NCI-H510A (cell line): ENCODE data around the gene RTRAF.

ENCODE experiments used
- DNase-seq: peaks from one replicate; lab custom pipeline; 2025; lab: John Stamatoyannopoulos, UW

The RTRAF gene

GRCh38 chr14:52020866-52021717, 31.7 kb downstream of the RTRAF start:
- no peak for DNase-seq

- DNase-seq: no peak
These were observed 32.7 kb downstream of the RTRAF start for GRCh38 chr14:52021957-52022600.

GRCh38 chr14:52023518-52023917, 34.2 kb downstream of the RTRAF start:
- no peak for DNase-seq

GRCh38 chr14:52025310-52025709, 36.0 kb downstream of the RTRAF start:
- DNase-seq: no peak

GRCh38 chr14:52026017-52026660, 36.8 kb downstream of the RTRAF start:
- no peak for DNase-seq

GRCh38 chr14:52026901-52027300, 37.6 kb downstream of the RTRAF start:
- no peak for DNase-seq

GRCh38 chr14:52029881-52030280, 40.5 kb downstream of the RTRAF start:
- no peak for DNase-seq

GRCh38 chr14:52031781-52032180, 42.4 kb downstream of the RTRAF start:
- no peak for DNase-seq

- DNase-seq: no peak
These were observed 43.0 kb downstream of the RTRAF start for GRCh38 chr14:52032204-52032801.

GRCh38 chr14:52033101-52033642, 43.8 kb downstream of the RTRAF start:
- no peak for DNase-seq

GRCh38 chr14:52039124-52039815, 49.9 kb downstream of the RTRAF start:
- no peak for DNase-seq

GRCh38 chr14:52040598-52040997, 51.3 kb downstream of the RTRAF start:
- no peak for DNase-seq

- DNase-seq: no peak
These were observed 53.3 kb downstream of the RTRAF start for GRCh38 chr14:52042371-52043289.

GRCh38 chr14:52043690-52044089, 54.3 kb downstream of the RTRAF start:
- DNase-seq: no peak

- no peak for DNase-seq
These were observed 55.6 kb downstream of the RTRAF start for GRCh38 chr14:52044791-52045522.

- DNase-seq: no peak
These were observed 57.1 kb downstream of the RTRAF start for GRCh38 chr14:52046376-52046917.

GRCh38 chr14:52048116-52048515, 58.8 kb downstream of the RTRAF start:
- no peak for DNase-seq

- no peak for DNase-seq
These were observed 59.4 kb downstream of the RTRAF start for GRCh38 chr14:52048641-52049204.

GRCh38 chr14:52049271-52049670, 59.9 kb downstream of the RTRAF start:
- DNase-seq: no peak
